ENCODE data around the gene PPP1R2.
A peak's percentile ranks its signal among the peaks of the same experiment; 100 is the strongest.

The PPP1R2 gene

GRCh38 chr3:195546130-195546560 is 3.0 kb upstream of the PPP1R2 start:
- no peak for TF ChIP-seq CTCF (IDR thresholded peaks at IDR 0.05; ENCODE audit: insufficient read depth, low read length)
- no peak for TF ChIP-seq SPI1 (IDR thresholded peaks at IDR 0.05; ENCODE audit: borderline replicate concordance, low read depth)
- no peak for TF ChIP-seq GABPA (IDR thresholded peaks at IDR 0.05; ENCODE audit: low read depth)
- no peak for TF ChIP-seq REST (IDR thresholded peaks at IDR 0.05; ENCODE audit: insufficient replicate concordance, low read depth)
- TF ChIP-seq POLR2AphosphoS5 (IDR thresholded peaks at IDR 0.05; ENCODE audit: low read depth): no peak
- Histone ChIP-seq H3K27ac (replicated peaks) (no peak overlapping the region), H3K27me3 (ENCODE audit: insufficient read depth, poor library complexity, severe bottlenecking) (peaks cover 11% of the 10 kb centered on the region), H3K4me3 (replicated peaks; ENCODE audit: insufficient read depth, low read length) (no peak overlapping the region)
- DNase-seq (ENCODE audit: low read depth in 1 of 2, low spot score in 1 of 2): no peak

- Histone ChIP-seq H3K4me3 (replicated peaks; ENCODE audit: insufficient read depth, low read length) (no peak overlapping the region), H3K27ac (replicated peaks) (no peak overlapping the region), H3K27me3 (ENCODE audit: insufficient read depth, poor library complexity, severe bottlenecking) (peaks cover 11% of the 10 kb centered on the region)
- no peak for DNase-seq (ENCODE audit: low read depth in 1 of 2, low spot score in 1 of 2)
- no peak for TF ChIP-seq POLR2AphosphoS5 (IDR thresholded peaks at IDR 0.05; ENCODE audit: low read depth)
- TF ChIP-seq SPI1 (IDR thresholded peaks at IDR 0.05; ENCODE audit: borderline replicate concordance, low read depth): no peak
- TF ChIP-seq REST (IDR thresholded peaks at IDR 0.05; ENCODE audit: insufficient replicate concordance, low read depth): no peak
- no peak for TF ChIP-seq CTCF (IDR thresholded peaks at IDR 0.05; ENCODE audit: insufficient read depth, low read length)
- TF ChIP-seq GABPA (IDR thresholded peaks at IDR 0.05; ENCODE audit: low read depth): no peak
Observed at GRCh38 chr3:195544634-195545033, 1.5 kb upstream of the PPP1R2 start.

- TF ChIP-seq CTCF (IDR thresholded peaks at IDR 0.05; ENCODE audit: insufficient read depth, low read length) (no peak), POLR2AphosphoS5 (IDR thresholded peaks at IDR 0.05; ENCODE audit: low read depth) (no peak)
- no peak overlapping the region for H3K4me3 ChIP-seq (replicated peaks; ENCODE audit: insufficient read depth, low read length)
- no peak for DNase-seq (ENCODE audit: low read depth in 1 of 2, low spot score in 1 of 2)
- H3K27ac ChIP-seq (replicated peaks): no peak overlapping the region
- peaks cover 11% of the 10 kb centered on the region for H3K27me3 ChIP-seq (ENCODE audit: insufficient read depth, poor library complexity, severe bottlenecking)
Observed at GRCh38 chr3:195544230-195544536, 1.1 kb upstream of the PPP1R2 start.

GRCh38 chr3:195543500-195544229 is 540 bp upstream of the PPP1R2 start:
- peaks cover 11% of the 10 kb centered on the region for H3K27me3 ChIP-seq (ENCODE audit: insufficient read depth, poor library complexity, severe bottlenecking)
- no peak for DNase-seq (ENCODE audit: low read depth in 1 of 2, low spot score in 1 of 2)
- H3K4me3 ChIP-seq (replicated peaks; ENCODE audit: insufficient read depth, low read length): peak overlapping the region; percentile 78
- H3K27ac ChIP-seq (replicated peaks): no peak overlapping the region
- no peak for TF ChIP-seq GABPA (IDR thresholded peaks at IDR 0.05; ENCODE audit: low read depth)
- no peak for TF ChIP-seq SPI1 (IDR thresholded peaks at IDR 0.05; ENCODE audit: borderline replicate concordance, low read depth)
- TF ChIP-seq POLR2AphosphoS5 (IDR thresholded peaks at IDR 0.05; ENCODE audit: low read depth): no peak
- TF ChIP-seq REST (IDR thresholded peaks at IDR 0.05; ENCODE audit: insufficient replicate concordance, low read depth): no peak
- TF ChIP-seq CTCF (IDR thresholded peaks at IDR 0.05; ENCODE audit: insufficient read depth, low read length): no peak

All from HL-60 (cell line).